Measurements from ENCODE around the gene NR2F2.

The NR2F2 gene

GRCh38 chr15:96332637-96333121 is 2.2 kb downstream of the NR2F2 start:
- DNase-seq: no peak

GRCh38 chr15:96333131-96334016 is 2.9 kb downstream of the NR2F2 start:
- DNase-seq: no peak

DNA sequence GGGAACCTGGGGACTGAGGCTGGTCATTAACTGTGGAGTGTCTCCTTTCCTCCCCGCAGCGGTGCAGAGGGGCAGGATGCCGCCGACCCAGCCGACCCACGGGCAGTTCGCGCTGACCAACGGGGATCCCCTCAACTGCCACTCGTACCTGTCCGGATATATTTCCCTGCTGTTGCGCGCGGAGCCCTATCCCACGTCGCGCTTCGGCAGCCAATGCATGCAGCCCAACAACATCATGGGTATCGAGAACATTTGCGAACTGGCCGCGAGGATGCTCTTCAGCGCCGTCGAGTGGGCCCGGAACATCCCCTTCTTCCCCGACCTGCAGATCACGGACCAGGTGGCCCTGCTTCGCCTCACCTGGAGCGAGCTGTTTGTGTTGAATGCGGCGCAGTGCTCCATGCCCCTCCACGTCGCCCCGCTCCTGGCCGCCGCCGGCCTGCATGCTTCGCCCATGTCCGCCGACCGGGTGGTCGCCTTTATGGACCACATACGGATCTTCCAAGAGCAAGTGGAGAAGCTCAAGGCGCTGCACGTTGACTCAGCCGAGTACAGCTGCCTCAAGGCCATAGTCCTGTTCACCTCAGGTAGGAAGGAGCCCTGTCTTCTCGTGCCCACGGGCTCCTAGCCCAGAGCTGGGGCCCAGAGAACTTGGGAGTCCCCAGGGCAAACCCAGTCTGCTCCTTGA is 3.7 kb downstream of the NR2F2 start:
- no peak for DNase-seq

DNA sequence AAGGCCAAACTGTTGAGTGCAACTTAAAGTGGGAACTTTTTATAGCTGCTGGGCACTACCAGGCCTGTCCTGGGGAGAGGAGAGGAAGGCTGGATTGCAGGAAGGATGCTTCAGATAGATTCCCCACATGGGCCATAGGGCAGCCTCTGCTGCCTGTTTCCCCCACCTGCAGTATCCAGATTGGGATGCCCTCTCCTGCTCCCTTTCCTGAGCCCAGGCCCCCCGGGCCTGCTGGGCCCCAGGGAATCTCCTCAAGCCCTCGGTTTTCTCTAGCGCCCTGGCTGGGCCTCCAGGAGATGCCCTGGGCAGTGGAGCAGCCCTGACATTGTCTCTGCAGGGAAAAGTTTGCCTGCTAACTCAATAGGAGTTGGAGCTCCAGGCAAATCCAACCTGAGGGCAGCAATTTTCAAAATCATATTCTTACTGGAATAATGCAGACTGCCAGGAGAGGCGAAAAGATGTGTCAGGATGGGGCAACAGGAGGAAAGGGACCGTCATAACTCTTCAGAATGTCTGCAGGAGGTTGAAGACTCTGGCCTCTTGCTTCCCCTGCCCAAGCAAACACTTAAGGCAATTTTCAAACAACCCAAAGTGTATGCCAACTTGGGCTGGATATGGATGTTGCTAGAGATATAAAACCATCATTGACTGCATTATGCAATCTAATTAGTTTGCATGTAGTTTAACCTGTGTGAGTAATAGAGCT is 4.4 kb downstream of the NR2F2 start:
- DNase-seq: no peak

GRCh38 chr15:96335411-96336024 is 5.0 kb downstream of the NR2F2 start:
- no peak for DNase-seq

- DNase-seq: no peak
Observed at GRCh38 chr15:96336108-96336595, 5.7 kb downstream of the NR2F2 start.

DNA sequence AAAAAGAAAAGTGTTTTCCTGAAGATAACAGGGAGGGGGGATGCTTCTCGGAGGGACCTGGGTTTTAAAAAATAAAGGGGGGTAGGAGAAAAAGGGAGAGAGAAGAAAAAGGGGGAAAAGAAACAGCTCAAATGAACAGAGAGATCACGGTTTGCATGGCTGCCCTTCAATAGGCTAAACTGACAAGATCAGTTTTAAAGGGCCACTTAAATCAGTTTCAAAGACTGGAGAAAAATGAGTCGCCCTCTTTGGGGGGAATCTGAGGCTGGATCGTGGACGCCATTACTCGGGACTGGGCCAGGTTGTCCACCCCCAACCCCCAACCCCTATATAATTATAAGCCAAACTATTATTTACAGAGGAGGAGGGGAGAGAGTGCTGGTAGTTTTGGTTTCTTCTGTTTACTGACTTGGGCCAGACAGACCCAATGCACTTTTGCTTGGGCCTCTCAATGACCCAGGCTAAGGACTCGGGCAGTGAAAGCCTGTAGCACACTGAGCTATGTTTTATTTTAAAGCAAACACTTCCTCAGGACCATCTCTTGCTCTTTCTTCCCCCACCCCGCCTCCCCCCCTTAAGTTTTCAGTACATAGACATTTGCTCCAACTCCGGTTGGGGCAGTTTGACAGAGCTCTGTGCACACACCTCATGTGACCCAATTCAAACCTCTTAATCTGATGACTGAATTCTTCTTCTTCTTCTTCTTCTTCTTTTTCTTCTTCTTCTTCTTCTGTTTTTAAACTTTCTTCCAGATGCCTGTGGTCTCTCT is 6.3 kb downstream of the NR2F2 start:
- DNase-seq: no peak

DNA sequence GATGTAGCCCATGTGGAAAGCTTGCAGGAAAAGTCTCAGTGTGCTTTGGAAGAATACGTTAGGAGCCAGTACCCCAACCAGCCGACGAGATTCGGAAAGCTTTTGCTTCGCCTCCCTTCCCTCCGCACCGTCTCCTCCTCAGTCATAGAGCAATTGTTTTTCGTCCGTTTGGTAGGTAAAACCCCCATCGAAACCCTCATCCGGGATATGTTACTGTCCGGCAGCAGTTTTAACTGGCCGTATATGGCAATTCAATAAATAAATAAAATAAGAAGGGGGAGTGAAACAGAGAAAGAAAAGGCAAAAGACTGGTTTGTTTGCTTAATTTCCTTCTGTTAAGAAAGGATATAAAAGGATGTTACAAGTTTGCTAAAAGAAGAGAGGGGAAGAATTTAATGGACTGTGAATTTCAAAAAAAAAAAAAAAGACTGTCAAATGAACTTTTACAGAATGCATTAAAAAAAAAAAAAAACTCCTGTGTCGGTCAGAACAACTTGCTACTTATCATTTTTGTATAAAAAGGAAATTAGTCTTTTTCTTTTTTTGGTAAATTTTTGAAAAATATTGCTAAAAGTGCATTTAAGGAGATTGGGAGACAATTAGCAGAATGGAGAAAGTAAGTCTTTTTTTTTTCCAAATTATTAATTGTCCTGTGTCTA is 7.0 kb downstream of the NR2F2 start:
- DNase-seq: no peak

DNA sequence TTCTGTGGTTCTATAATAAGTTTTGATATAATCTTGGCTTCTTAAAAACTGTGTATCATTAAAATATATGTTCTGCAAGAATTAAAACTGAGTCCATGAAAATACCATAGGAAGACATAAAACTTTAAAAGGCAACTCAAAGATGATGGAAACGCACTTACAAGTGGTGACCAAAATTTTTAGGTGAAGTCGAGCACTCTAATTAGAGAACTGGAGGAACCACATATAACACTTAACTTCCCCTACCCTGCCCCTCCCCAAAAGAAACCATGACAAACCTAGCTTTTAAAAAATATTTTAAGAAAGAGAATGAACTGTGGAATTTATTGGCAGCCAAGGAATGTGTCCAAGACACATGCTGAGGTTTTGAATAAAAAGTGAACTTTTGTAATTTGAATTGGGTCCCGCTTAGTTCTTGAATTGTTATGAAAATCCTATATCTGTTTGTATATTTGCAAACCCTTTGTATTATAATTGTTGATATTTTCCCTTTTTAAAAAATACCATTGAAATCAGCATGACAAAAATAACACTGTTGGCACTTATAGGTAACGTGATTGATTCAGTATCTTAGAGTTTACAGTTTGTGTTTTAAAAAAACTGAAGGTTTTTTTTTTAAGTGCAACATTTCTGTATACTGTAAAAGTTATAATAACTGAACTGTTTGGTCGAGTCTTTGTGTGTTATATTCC is 7.7 kb downstream of the NR2F2 start:
- no peak for DNase-seq

- DNase-seq: no peak
Observed at GRCh38 chr15:96338766-96339618, 8.5 kb downstream of the NR2F2 start.

DNA sequence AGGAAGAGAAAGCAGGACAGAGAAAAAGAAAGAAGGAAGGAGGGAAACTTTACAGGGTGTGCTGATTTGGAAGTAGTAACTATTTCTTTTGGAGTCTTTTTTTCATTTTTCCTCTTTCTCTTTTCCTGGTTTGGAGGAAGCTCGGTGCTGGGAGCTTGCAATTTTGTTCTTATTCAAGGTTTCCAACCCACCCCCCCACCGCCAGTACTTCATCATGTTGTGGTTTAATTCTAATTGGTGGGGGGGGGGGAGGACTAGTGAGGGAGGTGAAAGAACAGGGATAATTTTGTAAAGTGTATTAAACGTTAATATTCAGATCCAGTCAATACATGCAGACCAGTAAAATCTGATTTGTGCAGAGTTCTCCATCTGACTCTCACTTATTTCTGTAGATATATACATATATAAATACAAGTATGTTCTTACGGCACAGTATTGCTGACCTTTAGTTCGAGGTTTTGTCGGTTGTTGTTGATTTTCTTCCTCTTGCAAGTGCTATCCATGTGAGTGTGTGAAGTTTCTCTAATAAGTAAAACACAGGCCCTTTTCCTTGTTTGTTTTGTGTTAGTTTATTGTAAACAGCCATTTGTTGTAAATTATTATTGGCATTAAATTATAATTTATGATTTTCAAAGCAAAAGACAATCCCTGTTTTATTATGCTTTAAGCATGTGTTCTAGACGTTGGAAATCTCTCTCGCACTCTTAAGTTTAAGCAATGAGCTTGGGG is 9.3 kb downstream of the NR2F2 start:
- no peak for DNase-seq

DNA sequence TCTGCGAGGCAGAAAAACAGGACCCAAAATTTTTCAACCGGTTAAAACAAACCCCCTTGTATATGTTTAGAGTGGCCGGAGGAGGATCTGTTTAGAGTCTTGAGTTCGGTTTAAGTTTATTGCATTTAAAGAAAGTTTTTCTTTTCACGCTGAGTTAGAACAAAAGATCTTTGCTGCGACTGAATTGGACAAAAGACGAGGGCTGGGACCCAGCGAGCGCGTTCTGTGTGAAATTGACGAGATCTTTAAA is 9.8 kb downstream of the NR2F2 start:
- DNase-seq: no peak

GRCh38 chr15:96340598-96341512 is 10.4 kb downstream of the NR2F2 start:
- DNase-seq: peak; percentile 66

DNA sequence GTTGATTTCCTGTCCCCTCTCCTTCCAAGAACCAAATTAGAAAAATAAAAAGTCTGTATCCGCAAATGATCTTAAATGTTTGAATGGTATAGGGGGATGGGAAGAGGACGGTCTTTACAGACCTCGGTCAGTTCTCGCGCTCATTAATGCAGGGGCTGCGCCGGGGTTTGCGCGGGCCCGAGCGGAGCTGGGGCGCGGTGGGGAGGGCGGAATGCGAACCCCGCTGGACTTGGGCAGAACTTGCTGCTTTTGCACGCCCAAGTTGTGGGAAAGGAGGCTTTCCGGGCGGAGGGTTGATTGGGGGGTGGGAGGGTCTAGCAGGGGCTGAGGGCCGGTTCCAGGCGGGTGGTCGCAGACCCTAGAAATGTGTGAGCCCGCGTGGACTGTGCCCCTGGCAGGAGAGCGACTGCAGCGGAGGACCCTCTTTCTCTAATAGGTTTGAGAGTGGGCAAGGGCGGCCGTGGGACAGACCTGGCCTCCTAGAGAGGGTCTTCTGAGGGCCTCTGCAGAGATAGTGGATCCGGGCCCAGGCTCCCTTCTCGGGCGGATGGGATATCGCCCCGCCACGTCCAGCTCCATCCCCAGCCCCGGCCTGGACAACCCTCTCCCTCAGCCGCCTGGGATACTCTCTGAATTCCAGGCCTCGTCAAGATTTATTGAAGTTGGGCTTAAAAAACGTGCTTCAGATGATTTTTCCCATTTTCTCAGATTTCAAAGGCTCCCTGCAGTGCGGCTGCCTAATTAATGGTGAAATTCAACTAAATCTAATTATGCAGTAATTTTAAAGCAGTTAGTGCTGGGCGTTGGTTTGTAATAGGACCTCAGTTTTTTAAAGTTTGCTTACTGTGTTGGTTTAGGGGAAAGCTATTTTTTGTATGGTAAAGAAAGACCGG is 11.3 kb downstream of the NR2F2 start:
- DNase-seq: no peak

DNA sequence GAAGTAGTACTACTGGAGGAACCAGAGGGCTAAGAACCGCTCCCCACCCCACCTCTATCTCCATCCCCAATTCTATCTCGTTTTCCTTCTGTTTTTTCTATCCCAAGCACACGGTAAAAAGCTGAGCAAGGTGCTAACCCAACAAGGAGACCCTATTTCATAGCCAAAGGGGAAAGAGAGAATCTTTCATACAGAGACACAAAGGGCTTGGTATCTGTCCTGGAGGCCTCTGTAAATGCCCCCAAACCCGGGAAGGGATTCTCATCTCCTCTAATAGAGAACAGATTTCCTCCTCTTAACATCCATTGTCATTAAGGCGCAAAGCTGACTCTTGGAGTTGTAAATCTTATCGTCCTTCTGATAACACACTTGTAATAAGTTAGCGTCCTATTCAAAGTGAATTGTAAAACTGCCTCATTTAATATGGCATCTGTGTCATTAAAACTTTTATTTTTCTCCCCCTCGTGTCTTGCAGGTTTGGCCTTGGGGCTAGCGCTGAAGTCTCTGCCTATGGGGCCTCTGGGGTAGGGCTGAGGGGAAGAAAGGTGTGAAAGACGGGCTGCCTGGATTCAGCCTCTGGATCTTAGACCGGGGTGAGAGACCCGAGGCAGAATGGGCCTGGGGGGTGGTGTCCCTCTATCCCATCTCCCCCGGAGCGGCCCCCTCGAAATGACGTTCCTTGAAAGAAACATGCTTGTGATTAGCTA is 12.1 kb downstream of the NR2F2 start:
- no peak for DNase-seq
